Bronchial epithelial cell (primary cell): Measurements from ENCODE around the gene PTPRZ1. TPM values are rescaled to one million over a fixed set of nuclear protein-coding genes. Genes with fewer than 3 reads are reported as not detected.

ENCODE experiments used
- DNase-seq: peaks from one replicate; pipeline ENCODE4 v3.0.0-alpha.2; 2010; ENCODE audit warnings: low read depth
- FAIRE-seq: peaks from 2 replicates; lab custom pipeline; 2011; peaks lifted over from hg19 to GRCh38; lab: Jason Lieb, UNC
- H3K27me3 ChIP-seq: 2 replicates; pipeline ENCODE4 v1.5.1; 2011; ENCODE audit warnings: low read length; ENCODE audit not compliant: control insufficient read depth, insufficient read depth
- H3K36me3 ChIP-seq: 2 replicates; pipeline ENCODE4 v1.5.1; 2011; ENCODE audit warnings: low read length; ENCODE audit not compliant: control insufficient read depth, insufficient read depth
- H3K4me3 ChIP-seq: 2 replicates; pipeline ENCODE4 v1.5.1; 2011; ENCODE audit warnings: mild to moderate bottlenecking, low read depth, low read length, control low read depth
- CTCF ChIP-seq: IDR thresholded peaks from 2 replicates; pipeline ENCODE4 v1.5.1; 2011; ENCODE audit warnings: mild to moderate bottlenecking, moderate library complexity, low read length, control low read depth, inconsistent platforms; ENCODE audit not compliant: insufficient read depth, severe bottlenecking
- total RNA-seq: library from RNA; depleted of rRNA; stranded (reverse); fragments of >200 nt; gene quantifications from 2 replicates; pipeline ENCODE4 v1.2.1, GENCODE V29; 2014

Gene PTPRZ1
- total RNA-seq, 1 donor from 2014 or later = 2.6 TPM

- Histone ChIP-seq H3K36me3 (no peaks in the 10 kb centered on the region), H3K27me3 (no peaks in the 10 kb centered on the region), H3K4me3 (no peak overlapping the region)
- TF ChIP-seq CTCF = no peak
- DNase-seq (no peak), FAIRE-seq (no peak)
Observed at GRCh38 chr7:121901026-121901425, 28.1 kb downstream of the PTPRZ1 start.

GRCh38 chr7:121904120-121904519 is 31.2 kb downstream of the PTPRZ1 start:
- Histone ChIP-seq H3K4me3 (no peak overlapping the region), H3K27me3 (no peaks in the 10 kb centered on the region), H3K36me3 (no peaks in the 10 kb centered on the region)
- TF ChIP-seq CTCF = no peak
- FAIRE-seq = no peak
- DNase-seq = no peak

- DNase-seq (no peak), FAIRE-seq (no peak)
- Histone ChIP-seq H3K27me3 (no peaks in the 10 kb centered on the region), H3K4me3 (no peak overlapping the region), H3K36me3 (no peaks in the 10 kb centered on the region)
- no peak for TF ChIP-seq CTCF
Observed at GRCh38 chr7:121908042-121908441, 35.1 kb downstream of the PTPRZ1 start.

GRCh38 chr7:121909716-121910345 is 36.9 kb downstream of the PTPRZ1 start:
- H3K4me3 ChIP-seq = no peak overlapping the region
- no peaks in the 10 kb centered on the region for H3K36me3 ChIP-seq
- H3K27me3 ChIP-seq = no peaks in the 10 kb centered on the region
- no peak for DNase-seq
- FAIRE-seq = no peak
- no peak for TF ChIP-seq CTCF

GRCh38 chr7:121913947-121914675 is 41.1 kb downstream of the PTPRZ1 start:
- no peak for DNase-seq
- FAIRE-seq = no peak
- H3K36me3 ChIP-seq = no peaks in the 10 kb centered on the region
- no peak overlapping the region for H3K4me3 ChIP-seq
- no peaks in the 10 kb centered on the region for H3K27me3 ChIP-seq
- TF ChIP-seq CTCF = no peak
